COLO668 (cell line): Measurements from ENCODE around the gene RGP1.

Experiments used
- DNase-seq: peaks from one replicate; lab custom pipeline; 2025; ENCODE audit not compliant: unreplicated experiment; lab: John Stamatoyannopoulos, UW

The RGP1 gene

GRCh38 chr9:35719546-35719945 lies 29.5 kb upstream of the RGP1 start:
- DNase-seq = no peak

- no peak for DNase-seq
These were observed 25.7 kb upstream of the RGP1 start for GRCh38 chr9:35723426-35723825.

- DNase-seq = no peak
These were observed 25.2 kb upstream of the RGP1 start for GRCh38 chr9:35723908-35724307.

DNA sequence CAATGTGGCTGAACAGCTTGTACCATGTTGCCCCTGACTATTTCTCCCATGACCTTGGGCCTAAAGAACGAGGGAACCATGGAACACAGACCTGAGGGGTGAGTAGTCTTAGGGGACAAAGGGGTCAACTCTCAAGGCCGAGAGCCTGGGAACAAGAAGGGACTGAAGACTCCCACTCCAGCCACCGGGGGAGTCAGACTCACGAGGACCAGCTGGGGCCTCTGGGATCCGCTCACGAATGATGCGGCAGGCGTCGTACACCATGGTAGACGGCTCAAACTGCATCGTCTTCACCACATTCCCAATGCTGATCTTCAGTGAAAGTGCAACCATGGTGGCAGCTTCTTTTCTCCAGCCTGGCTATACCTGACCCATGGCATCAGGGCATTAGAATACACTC lies 23.7 kb upstream of the RGP1 start:
- no peak for DNase-seq

DNA sequence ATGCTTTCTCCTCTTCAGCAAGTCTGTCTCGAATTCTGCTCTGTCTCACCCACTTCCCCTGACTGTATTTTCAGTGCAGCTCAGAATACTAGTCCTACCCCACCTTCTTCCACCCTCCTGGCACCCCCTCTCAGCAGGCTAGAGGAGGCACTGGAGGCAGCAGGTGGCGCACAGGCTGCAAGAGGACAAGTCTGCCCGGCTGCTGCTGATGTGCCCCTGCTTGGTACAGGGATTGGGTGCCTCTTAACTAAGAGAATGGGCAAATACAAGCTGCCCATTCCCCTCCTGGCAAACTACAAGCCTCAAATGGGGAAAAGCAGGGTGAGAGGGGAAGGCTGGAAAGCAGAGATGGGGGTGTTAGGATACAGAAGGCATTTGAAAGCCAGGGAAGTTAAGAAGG lies 22.2 kb upstream of the RGP1 start:
- DNase-seq = no peak

- DNase-seq = no peak
These were observed 21.4 kb upstream of the RGP1 start for GRCh38 chr9:35727676-35728040.

GRCh38 chr9:35728041-35728971 lies 20.8 kb upstream of the RGP1 start:
- DNase-seq = no peak

DNA sequence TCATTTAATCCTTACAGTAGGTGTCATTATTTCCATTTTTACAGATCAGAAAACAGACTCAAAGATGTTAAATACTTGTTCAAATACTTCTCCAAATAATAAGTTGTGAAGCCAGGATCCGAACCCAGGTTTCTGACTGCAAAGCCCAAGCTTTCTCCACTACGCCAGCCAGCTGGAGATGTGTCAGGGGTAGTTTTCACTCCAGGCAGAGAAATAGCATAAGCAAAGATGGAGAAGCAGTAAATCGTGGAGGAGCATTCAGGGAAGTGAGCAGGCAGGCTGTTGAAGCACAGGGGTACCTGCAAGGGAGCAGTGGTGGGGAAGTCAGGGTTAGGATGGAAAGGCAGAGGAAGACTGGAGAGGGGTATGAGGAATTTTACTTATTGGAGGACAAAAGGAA lies 20.0 kb upstream of the RGP1 start:
- DNase-seq = no peak

DNA sequence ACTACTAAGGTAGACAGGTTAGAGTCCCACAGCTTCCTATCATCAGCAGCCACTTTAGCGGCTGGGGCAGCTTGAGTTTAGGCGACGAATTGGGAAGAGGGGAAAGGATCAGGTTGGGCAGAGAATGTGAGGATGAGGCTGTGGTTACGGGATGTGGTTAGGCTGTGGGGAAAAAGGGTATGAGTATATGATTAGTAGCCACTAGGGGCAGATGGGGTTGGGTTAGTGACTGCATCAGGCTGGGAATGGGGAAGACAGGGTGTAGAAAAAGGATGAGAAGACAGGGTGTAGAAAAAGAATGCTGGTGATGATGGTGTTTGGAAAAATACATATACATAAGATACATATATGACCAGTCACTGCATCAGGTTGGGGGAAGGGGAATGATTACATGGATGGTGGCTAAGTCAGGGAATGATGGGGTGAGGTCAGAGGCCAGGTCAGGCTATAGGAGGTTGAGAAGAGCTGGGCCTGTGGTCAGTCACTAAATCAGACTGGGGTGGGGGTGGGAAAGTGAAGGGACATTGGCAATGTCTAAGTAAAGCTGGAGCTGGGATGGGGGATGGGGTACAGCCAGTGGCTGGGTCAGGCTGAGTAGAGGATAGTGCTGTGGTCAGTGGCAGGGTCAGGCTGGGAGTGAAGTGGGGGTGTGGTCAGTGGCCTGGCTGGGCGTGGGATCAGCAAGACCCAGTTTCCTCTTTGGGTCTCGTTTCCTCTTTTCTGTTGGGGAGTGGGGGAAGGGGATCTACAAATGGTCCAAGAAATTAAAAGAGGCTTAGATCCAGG lies 19.2 kb upstream of the RGP1 start:
- peak; percentile 28 for DNase-seq

- DNase-seq = no peak
These were observed 18.6 kb upstream of the RGP1 start for GRCh38 chr9:35730486-35730854.

- no peak for DNase-seq
These were observed 17.5 kb upstream of the RGP1 start for GRCh38 chr9:35731415-35732184.

DNA sequence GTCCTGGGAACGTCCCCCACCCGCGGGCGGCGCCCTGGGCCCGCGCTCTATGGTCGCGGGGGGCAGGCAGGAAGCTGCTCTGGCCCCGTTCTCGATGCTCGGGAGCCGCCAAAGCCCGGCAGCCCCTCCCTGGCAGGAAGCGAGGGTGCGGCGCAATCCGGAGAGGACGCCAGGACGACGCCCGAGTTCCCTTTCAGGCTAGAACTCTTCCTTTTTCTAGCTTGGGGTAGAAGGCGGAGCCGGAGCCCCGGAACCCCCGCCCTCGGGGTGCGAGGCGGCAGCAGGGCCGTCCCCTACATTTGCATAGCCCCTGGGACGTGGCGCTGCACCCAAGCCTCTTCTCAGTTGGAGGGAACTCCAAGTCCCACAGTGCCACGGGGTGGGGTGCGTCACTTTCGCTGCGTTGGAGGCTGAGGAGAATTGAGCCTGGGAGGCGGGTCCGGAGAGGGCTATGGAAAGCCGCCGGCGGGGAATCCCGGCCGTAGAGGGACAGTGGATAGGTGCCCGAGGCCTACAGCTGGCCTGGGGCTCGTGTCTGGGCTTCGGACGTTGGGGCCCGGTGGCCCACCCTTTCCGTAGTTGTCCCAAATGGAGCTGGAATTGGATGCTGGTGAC lies 16.8 kb upstream of the RGP1 start, which contains the start of the genes CREB3 and TLN1:
CREB3 (plus strand) TSS at position 482 of the 615 bp plus-strand sequence; CDS start at position 589, 107 bp downstream.
TLN1 (minus strand) TSS at position 11 of the 615 bp plus-strand sequence. CDS start 6,501 bp downstream, outside the sequence.
- peak; percentile 100 for DNase-seq

DNA sequence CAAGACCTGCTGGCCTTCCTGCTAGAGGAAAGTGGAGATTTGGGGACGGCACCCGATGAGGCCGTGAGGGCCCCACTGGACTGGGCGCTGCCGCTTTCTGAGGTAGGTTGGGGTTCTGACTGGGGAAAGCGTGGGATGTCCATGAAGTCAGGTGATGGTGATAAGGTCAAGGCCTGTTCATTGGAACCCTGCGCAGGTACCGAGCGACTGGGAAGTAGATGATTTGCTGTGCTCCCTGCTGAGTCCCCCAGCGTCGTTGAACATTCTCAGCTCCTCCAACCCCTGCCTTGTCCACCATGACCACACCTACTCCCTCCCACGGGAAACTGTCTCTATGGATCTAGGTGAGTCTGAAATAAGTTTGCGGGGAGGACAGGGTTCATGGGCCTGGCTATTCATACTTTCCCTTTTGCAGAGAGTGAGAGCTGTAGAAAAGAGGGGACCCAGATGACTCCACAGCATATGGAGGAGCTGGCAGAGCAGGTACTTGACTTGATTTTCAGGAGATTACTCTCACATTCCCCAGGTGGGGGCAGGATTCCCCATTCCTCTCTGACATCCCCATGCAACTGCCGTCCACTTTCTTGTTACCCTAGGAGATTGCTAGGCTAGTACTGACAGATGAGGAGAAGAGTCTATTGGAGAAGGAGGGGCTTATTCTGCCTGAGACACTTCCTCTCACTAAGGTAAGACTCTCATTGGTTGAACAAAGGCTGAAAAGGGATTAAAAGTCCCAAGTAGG lies 16.1 kb upstream of the RGP1 start:
- peak; percentile 51 for DNase-seq

- DNase-seq = no peak
These were observed 15.0 kb upstream of the RGP1 start for GRCh38 chr9:35734096-35734495.

DNA sequence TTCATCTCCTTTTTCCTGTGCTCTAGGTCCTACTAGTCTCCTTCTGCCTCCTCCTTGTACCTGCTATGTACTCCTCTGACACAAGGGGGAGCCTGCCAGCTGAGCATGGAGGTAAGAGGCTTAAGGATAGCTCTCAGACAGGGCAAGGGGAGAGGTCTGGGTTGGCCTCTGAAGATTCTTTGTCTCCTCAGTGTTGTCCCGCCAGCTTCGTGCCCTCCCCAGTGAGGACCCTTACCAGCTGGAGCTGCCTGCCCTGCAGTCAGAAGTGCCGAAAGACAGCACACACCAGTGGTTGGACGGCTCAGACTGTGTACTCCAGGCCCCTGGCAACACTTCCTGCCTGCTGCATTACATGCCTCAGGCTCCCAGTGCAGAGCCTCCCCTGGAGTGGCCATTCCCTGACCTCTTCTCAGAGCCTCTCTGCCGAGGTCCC lies 12.9 kb upstream of the RGP1 start:
- DNase-seq = peak; percentile 61

DNA sequence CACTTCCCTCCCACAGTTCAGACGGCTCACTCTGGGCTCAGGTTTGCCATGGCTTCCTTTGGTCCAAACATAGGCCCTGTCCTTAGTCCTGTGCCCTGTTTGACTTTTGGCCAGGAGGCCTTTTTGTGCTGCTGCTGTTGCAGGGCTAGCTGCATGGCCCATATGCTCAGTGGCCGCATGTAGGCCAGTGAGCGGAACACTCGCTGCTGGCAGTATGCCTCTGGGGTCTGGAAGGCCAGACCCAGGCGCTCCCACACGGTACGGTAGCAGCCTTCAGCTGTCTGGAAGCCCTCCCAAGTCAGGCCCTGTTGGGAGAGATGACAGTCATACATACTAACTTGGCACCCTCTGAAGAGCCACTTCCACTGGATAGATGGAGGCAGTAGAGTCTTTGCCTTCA lies 11.9 kb upstream of the RGP1 start:
- DNase-seq = no peak

GRCh38 chr9:35738186-35738585 lies 10.9 kb upstream of the RGP1 start:
- DNase-seq = no peak

DNA sequence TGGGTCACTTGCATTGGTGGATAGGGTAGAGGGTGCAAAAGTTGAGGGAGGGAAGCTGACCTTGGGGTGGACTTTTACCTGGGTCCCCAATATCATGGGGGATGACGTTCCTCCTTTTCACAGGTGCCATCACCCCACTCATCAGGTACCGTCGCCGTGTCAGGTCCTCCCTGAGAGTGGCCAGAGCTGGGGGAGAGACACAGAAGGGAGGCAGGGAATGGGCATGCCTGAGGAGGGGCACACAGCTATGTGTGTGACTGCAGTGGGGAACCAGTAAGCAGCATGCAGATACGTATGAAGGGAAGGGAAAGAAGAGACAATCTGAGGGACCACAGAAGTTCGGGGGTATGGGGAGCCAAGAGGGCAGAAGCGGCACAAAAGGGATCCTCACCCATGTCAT lies 10.2 kb upstream of the RGP1 start:
- DNase-seq = no peak

GRCh38 chr9:35740243-35740642 lies 8.8 kb upstream of the RGP1 start:
- DNase-seq = no peak

DNA sequence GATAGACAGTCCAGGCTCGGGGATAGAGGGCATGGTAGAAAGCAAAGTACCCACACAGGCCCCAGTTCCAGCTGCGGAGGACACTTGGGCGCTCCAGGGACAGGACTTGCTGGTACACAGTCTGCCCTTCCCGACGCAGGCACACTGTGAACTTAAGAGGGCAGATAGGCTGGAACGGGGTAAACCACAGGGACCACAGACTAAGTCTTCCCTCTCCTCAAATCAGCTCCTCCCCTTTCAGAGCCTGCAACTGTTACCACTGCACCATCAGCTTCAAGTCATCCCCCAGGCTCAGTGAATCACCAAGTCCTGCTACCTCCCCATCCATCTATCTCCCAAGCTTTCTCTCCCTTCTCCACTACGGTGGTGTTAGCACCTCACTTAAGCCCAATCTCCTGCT lies 7.3 kb upstream of the RGP1 start:
- no peak for DNase-seq
